Prostate gland (tissue), 2 donors: ENCODE measurements around the gene SARDH.

ENCODE experiments used
- POLR2A ChIP-seq: fragments of 450-650 bp; IDR thresholded peaks from one replicate; pipeline ENCODE4 v1.6.1; 2016; ENCODE audit warnings: antibody characterized with exemption, mild to moderate bottlenecking
- POLR2AphosphoS5 ChIP-seq: sonication (generic); formaldehyde crosslinking; IDR thresholded peaks from one replicate; pipeline ENCODE4 v1.6.1; 2017; ENCODE audit warnings: antibody characterized with exemption
- TF ChIP-seq, protein P1 (sequence below), 4 experiments: fragments of 200-600 bp in 2 of 4; fragments of 450-650 bp in 2 of 4; sonication (generic) in 2 of 4; IDR thresholded peaks; 1 replicate in 3 of 4; 2 replicates in 1 of 4; pipeline ENCODE4 v1.5.1; 2016 to 2019; ENCODE audit warnings: antibody characterized with exemption in 4 of 4, mild to moderate bottlenecking in 2 of 4, moderate library complexity in 2 of 4

DNA sequence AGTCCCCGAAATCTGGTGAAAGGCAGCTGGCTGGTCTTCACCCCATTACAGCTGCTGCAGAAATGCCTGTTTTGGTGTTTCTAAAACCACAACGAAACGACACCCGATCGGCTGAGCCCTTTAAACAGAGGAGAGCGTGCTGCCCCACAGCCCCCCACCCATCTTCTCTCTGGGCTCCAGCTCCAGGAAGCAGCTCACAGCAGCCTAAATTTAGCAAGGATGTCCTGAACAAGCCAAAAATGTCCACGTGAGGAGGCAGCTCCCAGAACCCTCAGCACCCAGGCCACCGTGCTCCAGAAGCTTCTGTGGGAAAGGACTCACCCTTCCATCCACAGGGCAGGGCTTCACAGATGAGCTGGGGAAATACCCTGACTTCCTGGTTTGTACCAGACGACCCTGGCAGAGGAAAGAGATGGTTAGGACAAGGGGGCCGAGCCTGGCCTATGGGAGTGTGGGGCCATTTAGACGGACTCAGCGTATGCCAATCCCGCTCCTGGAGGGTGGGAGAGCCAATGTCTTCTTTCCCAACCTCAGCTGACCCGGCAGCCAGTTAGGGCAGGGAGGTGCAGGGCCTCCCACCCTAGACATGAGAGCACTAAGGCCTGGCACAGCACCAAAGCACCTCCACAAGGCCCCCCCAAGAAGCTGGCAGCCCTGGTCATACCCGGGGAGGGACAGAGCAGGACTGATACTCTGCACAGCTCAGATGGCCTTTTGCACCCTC, 39.1 kb upstream of the SARDH start:
- TF ChIP-seq, protein P1, sequence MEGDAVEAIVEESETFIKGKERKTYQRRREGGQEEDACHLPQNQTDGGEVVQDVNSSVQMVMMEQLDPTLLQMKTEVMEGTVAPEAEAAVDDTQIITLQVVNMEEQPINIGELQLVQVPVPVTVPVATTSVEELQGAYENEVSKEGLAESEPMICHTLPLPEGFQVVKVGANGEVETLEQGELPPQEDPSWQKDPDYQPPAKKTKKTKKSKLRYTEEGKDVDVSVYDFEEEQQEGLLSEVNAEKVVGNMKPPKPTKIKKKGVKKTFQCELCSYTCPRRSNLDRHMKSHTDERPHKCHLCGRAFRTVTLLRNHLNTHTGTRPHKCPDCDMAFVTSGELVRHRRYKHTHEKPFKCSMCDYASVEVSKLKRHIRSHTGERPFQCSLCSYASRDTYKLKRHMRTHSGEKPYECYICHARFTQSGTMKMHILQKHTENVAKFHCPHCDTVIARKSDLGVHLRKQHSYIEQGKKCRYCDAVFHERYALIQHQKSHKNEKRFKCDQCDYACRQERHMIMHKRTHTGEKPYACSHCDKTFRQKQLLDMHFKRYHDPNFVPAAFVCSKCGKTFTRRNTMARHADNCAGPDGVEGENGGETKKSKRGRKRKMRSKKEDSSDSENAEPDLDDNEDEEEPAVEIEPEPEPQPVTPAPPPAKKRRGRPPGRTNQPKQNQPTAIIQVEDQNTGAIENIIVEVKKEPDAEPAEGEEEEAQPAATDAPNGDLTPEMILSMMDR (IDR thresholded peaks at IDR 0.05), result no peak
- TF ChIP-seq POLR2A, result no peak
- TF ChIP-seq POLR2AphosphoS5, result peak; percentile 6
